ENCODE results near the gene POR.
"Not testable (repeated sequence)": the region's sequence is repeated elsewhere in the genome, so short reads cannot be mapped to it uniquely, and the experiment has no call there.

The POR gene

DNA sequence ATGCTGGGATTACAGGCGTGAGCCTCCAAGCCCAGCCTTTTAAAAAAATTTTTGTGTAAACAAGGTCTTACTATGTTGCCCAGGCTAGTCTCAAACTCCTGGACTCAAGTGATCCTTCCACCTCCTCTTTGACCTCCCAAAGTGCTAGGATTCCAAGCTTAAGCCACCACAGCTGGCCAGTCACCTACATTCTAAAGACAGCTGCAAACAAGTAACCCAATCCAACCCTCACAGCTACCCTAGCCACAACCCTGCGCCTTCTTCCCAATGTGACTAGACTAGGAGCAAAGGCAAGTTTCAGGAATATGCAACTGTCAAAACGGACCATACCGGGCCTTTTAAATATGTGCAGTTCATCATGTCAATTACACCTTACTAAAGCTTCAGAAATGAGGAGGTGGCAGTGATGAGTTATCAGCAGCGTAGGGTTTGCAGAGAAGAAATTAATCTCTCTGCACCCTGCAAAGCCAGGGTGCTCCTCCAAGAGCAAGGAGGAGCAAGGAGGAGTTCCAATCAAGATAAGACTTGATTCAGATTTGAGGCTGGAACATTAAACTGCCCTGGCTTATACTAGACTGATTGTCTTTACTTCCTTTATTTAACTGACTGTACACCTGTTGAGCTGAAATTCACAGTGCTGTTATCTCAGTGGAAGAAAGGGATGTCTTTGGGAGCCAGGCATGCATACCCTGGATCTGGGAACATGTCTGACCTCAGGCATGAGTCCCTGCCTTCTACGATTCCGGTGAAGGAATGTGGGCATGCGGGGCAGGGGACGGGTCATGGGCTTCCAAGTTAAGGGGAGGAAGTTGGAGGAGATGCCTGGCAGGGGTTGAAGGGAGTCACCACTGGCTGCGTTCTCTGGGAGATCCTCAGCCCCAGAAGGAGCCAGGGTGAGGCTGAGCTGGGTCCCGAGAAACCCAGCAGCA is 95.0 kb downstream of the POR start:
- in situ Hi-C loops (cut with HindIII; ENCODE audit: low sequenced_read_pairs), result no loop called here

DNA sequence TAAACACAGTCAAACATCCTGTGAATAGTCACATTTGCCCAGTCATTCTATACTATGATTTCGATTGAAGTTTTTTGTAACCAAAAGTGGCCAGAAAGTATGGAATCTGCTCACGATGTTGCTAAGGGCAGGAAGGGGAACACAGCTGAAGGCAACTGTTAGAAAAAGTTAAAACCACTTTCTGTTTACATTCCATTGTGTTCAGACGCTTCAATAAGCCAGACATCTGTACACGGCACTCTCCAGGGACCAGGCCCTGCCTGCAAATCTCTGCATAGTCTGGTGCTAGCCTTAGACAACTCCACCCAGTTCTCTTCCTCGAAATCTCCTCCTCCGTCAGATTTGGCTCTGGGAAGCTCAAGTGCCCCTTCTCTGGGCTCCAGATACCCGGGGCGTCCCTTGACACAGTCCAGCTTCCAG is 96.5 kb downstream of the POR start:
- in situ Hi-C loops (cut with HindIII; ENCODE audit: low sequenced_read_pairs), result no loop called here

DNA sequence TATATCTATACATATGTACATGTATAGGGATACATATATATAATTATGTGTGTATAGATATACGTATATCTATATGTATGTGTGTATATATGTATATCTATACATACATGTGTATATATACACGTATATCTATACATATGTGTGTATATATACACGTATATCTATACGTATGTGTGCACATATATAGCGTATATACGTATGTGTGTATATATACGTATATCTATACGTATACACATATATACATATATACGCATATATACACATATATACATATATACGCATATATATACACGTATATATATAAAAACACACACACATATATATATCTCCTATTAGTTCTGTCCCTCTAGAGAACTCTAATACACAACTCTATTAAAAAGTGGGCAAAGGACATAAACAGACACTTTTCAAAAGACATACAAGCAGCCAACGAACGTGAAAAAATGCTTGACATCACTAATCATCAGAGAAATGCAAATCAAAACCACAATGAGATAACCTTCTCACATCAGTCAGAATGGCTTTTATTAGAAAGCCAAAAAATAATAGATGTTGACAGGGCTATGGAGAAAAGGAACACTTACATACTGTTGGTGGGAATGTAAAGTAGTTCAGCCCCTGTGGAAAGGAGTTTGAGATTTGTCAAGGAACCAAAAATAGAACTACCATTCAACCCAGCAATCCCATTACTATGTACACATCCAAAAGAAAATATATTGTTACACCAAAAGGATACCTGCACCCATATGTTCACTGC is 101.4 kb downstream of the POR start:
- in situ Hi-C loops (cut with HindIII; ENCODE audit: low sequenced_read_pairs), result no loop called here

DNA sequence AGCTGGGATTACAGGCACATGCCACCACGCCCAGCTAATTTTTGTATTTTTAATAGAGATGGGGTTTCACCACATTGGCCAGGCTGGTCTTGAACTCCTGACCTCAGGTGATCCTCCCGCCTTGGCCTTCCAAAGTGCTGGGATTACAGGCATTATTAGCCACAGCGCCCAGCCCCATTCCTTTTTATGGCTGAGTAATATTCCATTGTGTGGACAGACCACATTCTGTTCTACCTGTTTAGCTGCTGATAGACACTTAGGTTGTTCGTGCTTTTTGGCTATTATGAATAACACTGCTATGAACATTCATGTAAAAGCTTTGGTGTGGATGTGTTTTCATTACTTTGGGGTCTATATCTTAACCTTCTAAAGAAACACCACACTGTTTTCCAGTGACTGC is 103.6 kb downstream of the POR start:
- in situ Hi-C loops (cut with HindIII; ENCODE audit: low sequenced_read_pairs), result not testable (repeated sequence)

DNA sequence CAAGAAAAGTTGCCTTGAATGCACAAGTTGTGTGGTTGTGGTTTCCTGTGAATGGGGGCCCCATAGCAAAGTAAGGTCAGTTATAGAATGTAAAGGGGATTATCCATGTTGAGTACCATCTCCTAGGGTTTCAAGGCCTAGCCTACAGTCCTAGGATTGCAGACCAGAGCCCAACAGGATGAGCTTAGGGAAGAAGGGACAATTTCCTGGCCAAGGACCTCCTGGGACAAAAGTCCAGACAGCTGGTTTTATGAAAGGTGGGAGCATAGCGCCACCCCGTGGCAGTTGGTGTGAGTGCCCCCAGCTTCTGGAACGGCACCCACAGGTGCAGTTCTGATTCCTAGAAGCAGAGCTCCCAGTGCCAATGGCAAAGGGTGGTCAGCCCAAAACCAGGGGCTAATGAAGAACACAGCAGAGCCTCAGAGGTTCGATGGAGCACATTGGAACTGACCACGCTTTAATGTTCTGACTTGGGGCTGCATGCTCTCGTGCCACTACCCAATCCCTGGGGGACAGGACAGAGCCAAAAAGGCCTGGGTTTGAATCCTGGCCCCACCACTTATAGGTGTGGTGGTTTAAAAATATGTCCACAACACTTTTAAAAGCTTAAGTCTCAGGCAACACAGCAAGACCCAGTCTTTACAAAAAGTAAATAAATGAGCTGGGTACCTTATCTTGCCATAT is 105.2 kb downstream of the POR start:
- in situ Hi-C loops (cut with HindIII; ENCODE audit: low sequenced_read_pairs), result loop anchor here (10.0 kb wide), 1 partner anchor 55 kb away; no protein-coding TSS in a partner anchor

DNA sequence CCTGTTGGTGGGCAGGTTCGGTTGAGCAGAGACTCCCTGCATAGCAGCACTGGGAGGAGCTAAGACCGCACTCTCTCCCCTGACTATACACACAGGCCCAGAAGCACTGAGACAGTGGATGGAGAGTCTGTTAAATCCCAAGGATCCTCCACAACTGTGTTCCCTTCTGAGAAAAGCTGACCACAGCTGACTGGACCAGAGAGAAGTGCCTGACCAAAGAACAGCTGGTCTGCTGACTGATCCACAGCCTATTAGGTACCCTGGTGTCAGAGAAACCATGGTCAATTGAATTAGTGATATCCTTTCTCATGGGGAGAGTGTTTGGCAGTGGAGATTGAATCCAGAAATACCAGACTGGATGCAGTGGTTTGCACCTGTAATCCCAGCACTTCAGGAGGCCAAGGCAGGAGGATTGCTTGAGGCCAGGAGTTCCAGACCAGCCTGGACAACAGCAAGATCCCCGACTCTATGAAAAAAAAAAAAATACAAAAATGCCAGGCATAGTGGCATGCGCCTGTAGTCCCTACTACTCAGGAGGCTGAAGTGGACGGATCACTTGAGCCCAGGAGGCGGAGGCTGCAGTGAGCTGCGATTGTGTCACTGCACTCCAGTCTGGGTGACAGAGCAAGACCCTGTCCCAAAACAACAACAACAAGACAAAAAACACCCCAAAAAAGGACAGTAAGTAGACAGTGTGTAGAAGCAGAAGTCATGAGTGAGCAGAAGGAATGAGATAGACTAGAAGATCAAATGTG is 107.2 kb downstream of the POR start:
- in situ Hi-C loops (cut with HindIII; ENCODE audit: low sequenced_read_pairs), result loop anchor here (10.0 kb wide), 1 partner anchor 57 kb away; no protein-coding TSS in a partner anchor

- in situ Hi-C loops (cut with HindIII; ENCODE audit: low sequenced_read_pairs), result loop anchor here (10.0 kb wide), 1 partner anchor 58 kb away; no protein-coding TSS in a partner anchor
These were observed 108.0 kb downstream of the POR start for GRCh38 chr7:76023002-76023401.

- in situ Hi-C loops (cut with HindIII; ENCODE audit: low sequenced_read_pairs), result loop anchor here (10.0 kb wide), 1 partner anchor 65 kb away; no protein-coding TSS in a partner anchor
These were observed 114.7 kb downstream of the POR start for GRCh38 chr7:76029682-76030081.

DNA sequence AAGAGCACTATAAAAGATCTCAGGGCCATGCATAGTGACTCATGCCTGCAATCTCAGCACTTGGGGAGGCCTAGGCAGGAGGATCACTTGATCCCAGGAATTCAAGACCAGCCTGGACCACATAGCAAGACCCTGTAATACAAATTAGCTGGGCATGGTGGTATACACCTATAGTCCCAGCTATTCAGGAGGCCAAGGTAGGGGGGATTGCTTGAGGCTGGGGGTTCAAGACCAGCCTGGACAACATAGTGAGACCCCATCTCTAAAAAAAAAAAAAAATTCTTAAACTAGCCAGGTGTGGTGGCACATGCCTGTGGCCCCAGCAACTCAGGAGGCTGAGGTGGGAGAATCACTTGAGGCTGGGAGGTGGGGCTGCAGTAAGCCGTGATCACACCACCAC is 117.0 kb downstream of the POR start:
- in situ Hi-C loops (cut with HindIII; ENCODE audit: low sequenced_read_pairs), result no loop called here
